Coronary artery (tissue), 2 donors: ENCODE results near the gene THAP11.
"Not testable (repeated sequence)": the region's sequence is repeated elsewhere in the genome, so short reads cannot be mapped to it uniquely, and the experiment has no call there.

Experiments used
- DNase-seq: peaks from one replicate; pipeline ENCODE4 v3.0.0-alpha.2; 2017; ENCODE audit warnings: low spot score
- H3K27ac ChIP-seq, 2 donors: fragments of 200-600 bp; sonication (generic); one replicate each; pipeline ENCODE4 v1.5.1; 2016 to 2019
- H3K4me3 ChIP-seq: fragments of 200-600 bp; sonication (generic); 2 replicates; pipeline ENCODE4 v1.5.1; 2016; ENCODE audit warnings: mild to moderate bottlenecking, moderate library complexity
- TF ChIP-seq, protein P1 (sequence below): fragments of 200-600 bp; sonication (generic); IDR thresholded peaks from one replicate; pipeline ENCODE4 v1.5.1; 2019; ENCODE audit warnings: antibody characterized with exemption

The THAP11 gene

DNA sequence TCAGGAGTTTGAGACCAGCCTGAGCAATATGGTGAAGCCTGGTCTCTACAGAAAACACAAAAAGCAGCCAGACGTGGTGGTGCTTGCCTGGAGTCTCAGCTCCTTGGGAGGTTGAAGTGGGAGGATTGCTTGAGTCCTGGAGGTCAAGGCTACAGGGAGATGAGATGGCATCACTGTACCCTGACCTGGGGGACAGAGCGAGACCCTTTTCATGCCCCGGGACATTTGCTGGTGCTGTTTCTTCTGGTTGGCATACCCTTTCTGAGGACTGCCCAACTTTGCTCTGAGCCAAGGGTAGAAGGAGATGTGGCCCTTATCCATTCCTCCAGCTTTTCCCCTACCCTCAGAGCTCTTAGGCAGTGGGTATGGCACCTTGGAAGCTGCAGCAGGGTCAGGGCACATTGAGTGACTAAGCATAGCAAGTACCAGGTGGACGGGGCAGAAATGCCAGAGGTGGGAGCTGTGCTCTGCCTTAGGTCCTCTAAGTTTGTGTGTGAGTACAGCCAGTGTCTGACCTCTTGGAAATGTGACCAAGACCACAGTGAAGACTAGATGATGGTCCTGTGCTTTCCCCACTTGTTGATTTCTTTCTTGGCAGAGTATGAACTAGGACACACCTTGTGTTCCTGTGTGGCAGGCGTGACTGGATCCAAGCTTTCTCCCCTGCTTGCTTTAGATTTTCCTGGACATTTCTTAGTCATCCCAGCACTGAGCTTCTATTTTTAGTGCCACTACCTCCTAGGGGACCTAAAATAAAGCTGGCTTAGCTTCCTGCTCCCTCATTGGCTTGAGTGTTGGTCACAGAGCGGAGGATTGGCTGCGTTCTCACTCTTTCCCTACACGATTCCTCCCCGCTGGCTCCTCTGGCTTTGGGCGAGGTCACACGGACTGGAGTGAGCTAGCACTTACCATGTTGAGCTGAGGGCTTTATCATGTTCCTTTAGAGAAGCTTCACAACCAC is 20.8 kb downstream of the THAP11 start:
- TF ChIP-seq, protein P1, sequence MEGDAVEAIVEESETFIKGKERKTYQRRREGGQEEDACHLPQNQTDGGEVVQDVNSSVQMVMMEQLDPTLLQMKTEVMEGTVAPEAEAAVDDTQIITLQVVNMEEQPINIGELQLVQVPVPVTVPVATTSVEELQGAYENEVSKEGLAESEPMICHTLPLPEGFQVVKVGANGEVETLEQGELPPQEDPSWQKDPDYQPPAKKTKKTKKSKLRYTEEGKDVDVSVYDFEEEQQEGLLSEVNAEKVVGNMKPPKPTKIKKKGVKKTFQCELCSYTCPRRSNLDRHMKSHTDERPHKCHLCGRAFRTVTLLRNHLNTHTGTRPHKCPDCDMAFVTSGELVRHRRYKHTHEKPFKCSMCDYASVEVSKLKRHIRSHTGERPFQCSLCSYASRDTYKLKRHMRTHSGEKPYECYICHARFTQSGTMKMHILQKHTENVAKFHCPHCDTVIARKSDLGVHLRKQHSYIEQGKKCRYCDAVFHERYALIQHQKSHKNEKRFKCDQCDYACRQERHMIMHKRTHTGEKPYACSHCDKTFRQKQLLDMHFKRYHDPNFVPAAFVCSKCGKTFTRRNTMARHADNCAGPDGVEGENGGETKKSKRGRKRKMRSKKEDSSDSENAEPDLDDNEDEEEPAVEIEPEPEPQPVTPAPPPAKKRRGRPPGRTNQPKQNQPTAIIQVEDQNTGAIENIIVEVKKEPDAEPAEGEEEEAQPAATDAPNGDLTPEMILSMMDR: no peak
- peak overlapping the region; percentile 90 for H3K27ac ChIP-seq
- H3K4me3 ChIP-seq: peak overlapping the region; percentile 41
- peak; percentile 93 for DNase-seq

DNA sequence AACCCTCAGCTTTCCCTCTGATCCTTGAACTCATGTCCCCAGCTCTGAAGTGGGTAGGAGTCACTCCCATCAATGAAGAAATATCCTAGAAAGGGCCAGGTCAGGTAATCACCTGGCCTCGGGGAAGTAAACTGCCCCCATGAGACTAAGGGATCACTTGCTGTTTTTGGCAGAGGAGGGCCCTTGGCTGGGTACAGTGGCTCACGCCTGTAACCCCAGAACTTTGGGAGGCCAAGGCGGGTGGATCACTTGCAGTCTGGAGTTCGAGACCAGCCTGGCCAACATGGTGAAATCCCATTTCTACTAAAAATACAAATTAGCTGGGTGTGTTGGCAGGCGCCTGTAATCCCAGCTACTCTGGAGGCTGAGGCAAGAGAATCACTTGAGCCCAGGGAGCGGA is 21.9 kb downstream of the THAP11 start:
- Histone ChIP-seq H3K4me3 (peak overlapping the region; percentile 29), H3K27ac (peak overlapping the region; percentile 90)
- DNase-seq: not testable (repeated sequence)

DNA sequence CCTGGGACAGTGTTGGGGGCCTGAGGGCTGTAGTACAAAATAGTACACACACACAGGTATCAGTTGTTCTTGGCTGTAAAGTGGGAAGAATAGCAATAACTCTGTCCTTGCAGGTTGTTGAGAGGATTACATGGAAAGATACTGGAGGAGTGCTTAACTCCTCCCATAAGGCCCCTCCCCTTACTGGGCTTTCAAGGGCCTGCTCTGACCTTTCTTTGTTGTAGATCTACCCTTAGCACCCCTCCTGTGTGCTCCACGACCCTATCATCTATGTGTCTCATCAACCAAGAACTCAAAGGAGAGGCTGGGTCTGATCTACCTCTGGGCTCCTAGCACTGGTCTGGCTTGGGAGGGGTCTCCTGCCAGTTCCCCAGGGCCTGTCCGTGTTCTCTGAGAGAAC is 22.5 kb downstream of the THAP11 start:
- TF ChIP-seq, protein P1: no peak
- DNase-seq: no peak
- Histone ChIP-seq H3K27ac (peak overlapping the region in 1 of 2 donors; percentile 3), H3K4me3 (no peak overlapping the region)

DNA sequence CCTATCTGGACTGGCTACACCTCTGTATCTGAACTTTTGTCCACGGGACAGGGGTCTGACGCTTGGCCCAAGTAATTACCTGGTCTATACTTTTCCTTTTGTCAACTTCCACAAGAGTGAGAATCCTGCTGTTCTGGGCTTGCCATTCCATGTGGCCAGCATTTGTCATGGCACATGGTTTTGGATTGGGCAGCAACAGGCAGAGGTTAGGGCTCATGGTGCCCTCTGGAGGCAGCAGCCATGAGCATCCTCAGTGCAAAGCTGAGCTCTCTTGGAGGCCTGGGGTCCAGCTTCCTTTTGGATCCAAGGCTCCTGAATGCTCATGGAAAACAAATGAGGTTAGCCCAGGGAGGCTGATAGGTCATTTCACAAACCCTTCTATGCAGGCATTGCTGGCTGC is 23.2 kb downstream of the THAP11 start:
- no peak for DNase-seq
- no peak overlapping the region for H3K4me3 ChIP-seq
- H3K27ac ChIP-seq: peak overlapping the region in 1 of 2 donors; percentile 3
- TF ChIP-seq, protein P1: no peak

DNA sequence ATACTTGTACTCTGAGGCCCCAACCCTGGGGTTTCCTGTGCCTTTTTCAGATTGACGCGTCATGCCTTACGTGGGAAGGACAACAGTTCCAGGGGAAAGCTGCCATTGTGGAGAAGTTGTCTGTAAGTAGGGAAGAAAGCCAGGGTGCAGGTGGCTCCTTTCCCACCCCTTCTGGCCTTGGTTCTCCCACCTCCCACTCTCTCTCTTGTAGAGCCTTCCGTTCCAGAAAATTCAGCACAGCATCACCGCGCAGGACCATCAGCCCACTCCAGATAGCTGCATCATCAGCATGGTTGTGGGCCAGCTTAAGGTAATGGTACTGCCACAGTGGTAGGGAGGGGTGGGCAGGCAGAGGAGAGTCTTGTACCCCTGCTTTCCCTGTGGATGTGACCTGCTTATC is 26.2 kb downstream of the THAP11 start:
- DNase-seq: no peak
- Histone ChIP-seq H3K27ac (no peak overlapping the region), H3K4me3 (no peak overlapping the region)
- TF ChIP-seq, protein P1: no peak

DNA sequence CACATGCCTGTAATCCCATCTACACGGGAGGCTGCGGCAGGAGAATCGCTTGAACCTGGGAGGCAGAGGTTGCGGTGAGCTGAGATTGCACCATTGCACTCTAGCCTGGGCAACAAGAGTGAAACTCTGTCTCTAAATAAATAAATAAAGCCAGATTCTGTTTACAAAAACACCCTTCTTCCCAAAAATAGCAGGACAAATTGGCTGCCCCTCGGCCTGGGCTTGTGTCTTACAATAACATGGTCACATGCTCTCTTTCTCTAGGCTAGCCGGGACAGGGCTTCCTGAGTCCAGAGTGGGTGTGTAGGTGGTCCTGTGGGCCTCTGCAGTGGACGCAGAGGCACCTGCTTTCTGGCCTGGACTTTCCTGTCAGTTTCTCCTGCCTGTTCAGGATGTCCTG is 27.5 kb downstream of the THAP11 start:
- TF ChIP-seq, protein P1: no peak
- no peak overlapping the region for H3K4me3 ChIP-seq
- no peak overlapping the region for H3K27ac ChIP-seq
- DNase-seq: no peak

DNA sequence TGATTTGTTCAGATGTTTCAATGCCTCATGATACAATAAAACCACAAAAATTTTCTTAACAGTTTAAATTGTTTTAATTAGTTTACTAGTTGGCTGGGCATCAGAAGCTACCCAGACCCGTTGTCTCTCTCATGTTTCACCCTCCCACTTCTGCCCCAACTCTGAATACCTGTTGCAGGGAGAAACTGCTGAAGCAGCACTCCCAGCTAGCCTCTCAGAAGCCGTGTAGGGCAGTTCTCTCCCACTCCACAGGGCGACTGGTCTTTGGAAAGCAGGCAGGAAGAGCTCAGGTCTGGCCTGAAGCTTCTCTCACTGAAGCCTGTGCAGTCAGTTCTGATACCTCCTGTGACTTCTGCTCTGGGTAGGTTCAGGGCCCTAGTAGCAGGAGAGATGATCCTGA is 29.1 kb downstream of the THAP11 start:
- TF ChIP-seq, protein P1: no peak
- no peak overlapping the region for H3K27ac ChIP-seq
- no peak for DNase-seq
- no peak overlapping the region for H3K4me3 ChIP-seq
